ENCODE results near the gene SHISAL2A.

DNA sequence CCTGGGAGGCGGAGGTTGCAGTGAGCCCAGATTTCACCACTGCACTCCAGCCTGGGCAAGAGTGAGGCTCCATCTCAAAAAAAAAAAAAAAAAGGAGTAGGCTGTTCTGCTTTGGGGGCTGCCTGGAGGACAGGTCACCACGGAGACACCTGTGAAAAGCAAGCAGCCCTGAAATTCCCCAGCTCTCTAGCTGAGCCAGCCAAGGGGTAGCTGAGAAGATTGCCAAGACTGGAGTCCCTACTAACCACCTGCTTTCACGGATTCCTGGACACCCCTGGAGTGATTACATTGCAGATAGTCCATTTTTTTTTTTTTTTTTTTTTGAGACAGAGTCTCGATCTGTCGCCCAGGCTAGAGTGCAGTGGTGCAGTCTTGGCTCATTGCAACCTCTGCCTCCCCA lies 18.3 kb upstream of the SHISAL2A start:
- TF ChIP-seq, protein P1, sequence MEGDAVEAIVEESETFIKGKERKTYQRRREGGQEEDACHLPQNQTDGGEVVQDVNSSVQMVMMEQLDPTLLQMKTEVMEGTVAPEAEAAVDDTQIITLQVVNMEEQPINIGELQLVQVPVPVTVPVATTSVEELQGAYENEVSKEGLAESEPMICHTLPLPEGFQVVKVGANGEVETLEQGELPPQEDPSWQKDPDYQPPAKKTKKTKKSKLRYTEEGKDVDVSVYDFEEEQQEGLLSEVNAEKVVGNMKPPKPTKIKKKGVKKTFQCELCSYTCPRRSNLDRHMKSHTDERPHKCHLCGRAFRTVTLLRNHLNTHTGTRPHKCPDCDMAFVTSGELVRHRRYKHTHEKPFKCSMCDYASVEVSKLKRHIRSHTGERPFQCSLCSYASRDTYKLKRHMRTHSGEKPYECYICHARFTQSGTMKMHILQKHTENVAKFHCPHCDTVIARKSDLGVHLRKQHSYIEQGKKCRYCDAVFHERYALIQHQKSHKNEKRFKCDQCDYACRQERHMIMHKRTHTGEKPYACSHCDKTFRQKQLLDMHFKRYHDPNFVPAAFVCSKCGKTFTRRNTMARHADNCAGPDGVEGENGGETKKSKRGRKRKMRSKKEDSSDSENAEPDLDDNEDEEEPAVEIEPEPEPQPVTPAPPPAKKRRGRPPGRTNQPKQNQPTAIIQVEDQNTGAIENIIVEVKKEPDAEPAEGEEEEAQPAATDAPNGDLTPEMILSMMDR (IDR thresholded peaks at IDR 0.05; ENCODE audit: low read depth, low read length, missing input control) = no peak
- no peak for TF ChIP-seq RAD21 (IDR thresholded peaks at IDR 0.05)
- no peak for TF ChIP-seq HNF4A (conservative IDR thresholded peaks at IDR 0.05)
- no peak for TF ChIP-seq GABPA (IDR thresholded peaks at IDR 0.05 in 1 of 2, conservative IDR thresholded peaks at IDR 0.05 in 1 of 2)
- TF ChIP-seq JUND (IDR thresholded peaks at IDR 0.05) = no peak
- TF ChIP-seq, protein P2, sequence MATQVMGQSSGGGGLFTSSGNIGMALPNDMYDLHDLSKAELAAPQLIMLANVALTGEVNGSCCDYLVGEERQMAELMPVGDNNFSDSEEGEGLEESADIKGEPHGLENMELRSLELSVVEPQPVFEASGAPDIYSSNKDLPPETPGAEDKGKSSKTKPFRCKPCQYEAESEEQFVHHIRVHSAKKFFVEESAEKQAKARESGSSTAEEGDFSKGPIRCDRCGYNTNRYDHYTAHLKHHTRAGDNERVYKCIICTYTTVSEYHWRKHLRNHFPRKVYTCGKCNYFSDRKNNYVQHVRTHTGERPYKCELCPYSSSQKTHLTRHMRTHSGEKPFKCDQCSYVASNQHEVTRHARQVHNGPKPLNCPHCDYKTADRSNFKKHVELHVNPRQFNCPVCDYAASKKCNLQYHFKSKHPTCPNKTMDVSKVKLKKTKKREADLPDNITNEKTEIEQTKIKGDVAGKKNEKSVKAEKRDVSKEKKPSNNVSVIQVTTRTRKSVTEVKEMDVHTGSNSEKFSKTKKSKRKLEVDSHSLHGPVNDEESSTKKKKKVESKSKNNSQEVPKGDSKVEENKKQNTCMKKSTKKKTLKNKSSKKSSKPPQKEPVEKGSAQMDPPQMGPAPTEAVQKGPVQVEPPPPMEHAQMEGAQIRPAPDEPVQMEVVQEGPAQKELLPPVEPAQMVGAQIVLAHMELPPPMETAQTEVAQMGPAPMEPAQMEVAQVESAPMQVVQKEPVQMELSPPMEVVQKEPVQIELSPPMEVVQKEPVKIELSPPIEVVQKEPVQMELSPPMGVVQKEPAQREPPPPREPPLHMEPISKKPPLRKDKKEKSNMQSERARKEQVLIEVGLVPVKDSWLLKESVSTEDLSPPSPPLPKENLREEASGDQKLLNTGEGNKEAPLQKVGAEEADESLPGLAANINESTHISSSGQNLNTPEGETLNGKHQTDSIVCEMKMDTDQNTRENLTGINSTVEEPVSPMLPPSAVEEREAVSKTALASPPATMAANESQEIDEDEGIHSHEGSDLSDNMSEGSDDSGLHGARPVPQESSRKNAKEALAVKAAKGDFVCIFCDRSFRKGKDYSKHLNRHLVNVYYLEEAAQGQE (IDR thresholded peaks at IDR 0.05) = no peak
- TF ChIP-seq SP1 (IDR thresholded peaks at IDR 0.05) = no peak
- TF ChIP-seq TAF1 (conservative IDR thresholded peaks at IDR 0.05) = no peak
- TF ChIP-seq, protein P3, sequence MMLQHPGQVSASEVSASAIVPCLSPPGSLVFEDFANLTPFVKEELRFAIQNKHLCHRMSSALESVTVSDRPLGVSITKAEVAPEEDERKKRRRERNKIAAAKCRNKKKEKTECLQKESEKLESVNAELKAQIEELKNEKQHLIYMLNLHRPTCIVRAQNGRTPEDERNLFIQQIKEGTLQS (IDR thresholded peaks at IDR 0.05) = no peak
- TF ChIP-seq YY1 (IDR thresholded peaks at IDR 0.05) = no peak
- TF ChIP-seq, protein P4, sequence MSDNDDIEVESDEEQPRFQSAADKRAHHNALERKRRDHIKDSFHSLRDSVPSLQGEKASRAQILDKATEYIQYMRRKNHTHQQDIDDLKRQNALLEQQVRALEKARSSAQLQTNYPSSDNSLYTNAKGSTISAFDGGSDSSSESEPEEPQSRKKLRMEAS (IDR thresholded peaks at IDR 0.05) = no peak

All from liver (tissue), 3 donors.